Keratinocyte (primary cell): ENCODE data around the gene CASR.

Source experiments
- CTCF ChIP-seq, 3 experiments: IDR thresholded peaks in 1 of 3; conservative IDR thresholded peaks in 1 of 3; optimal IDR thresholded peaks in 1 of 3; 2 replicates in 2 of 3; 3 replicates in 1 of 3; pipeline versions ENCODE3 to v1.5.1; 2011; ENCODE audit warnings: low read length in 3 of 3, mild to moderate bottlenecking in 3 of 3, moderate library complexity in 2 of 3, control low read depth in 1 of 3, inconsistent platforms in 1 of 3; ENCODE audit not compliant: insufficient read depth in 2 of 3; ENCODE audit errors: extremely low read depth in 1 of 3
- EZH2 ChIP-seq: IDR thresholded peaks from one replicate; pipeline ENCODE4 v1.6.1; 2012; ENCODE audit warnings: inconsistent platforms, mild to moderate bottlenecking, low read length, moderate library complexity

GRCh38 chr3:122307094-122307687 is 123.7 kb downstream of the CASR start:
- no peak for TF ChIP-seq CTCF (optimal IDR thresholded peaks at IDR 0.05 in 1 of 3, IDR thresholded peaks at IDR 0.05 in 1 of 3, conservative IDR thresholded peaks at IDR 0.05 in 1 of 3; ENCODE audit: extremely low read depth in 1 of 3, insufficient read depth in 2 of 3, low read length in 3 of 3)
- TF ChIP-seq EZH2 = no peak
